ENCODE measurements around the gene RWDD3.

GRCh38 chr1:95195046-95195445, 39.0 kb upstream of the RWDD3 start:
- TF ChIP-seq CTCF (conservative IDR thresholded peaks at IDR 0.05) (no peak), EZH2 (IDR thresholded peaks at IDR 0.05; ENCODE audit: low read depth) (no peak)
